CD4-positive, alpha-beta T cell treated with Interleukin-21 for 1 hour (primary cell): ENCODE measurements around the gene PPP2R3C.
"Not testable (repeated sequence)": the region's sequence is repeated elsewhere in the genome, so short reads cannot be mapped to it uniquely, and the experiment has no call there.

Experiments used
- DNase-seq: peaks from one replicate; pipeline ENCODE4 v3.0.0-alpha.2; 2020

PPP2R3C gene

GRCh38 chr14:35121887-35122695 is at the start of gene PPP2R3C, which contains the start of gene PRORP:
TSS of gene PPP2R3C (minus strand) at chr14:35121990. CDS start at chr14:35121959, 31 bp downstream.
TSS of gene PRORP (plus strand) at chr14:35122552. CDS start at chr14:35123246, 694 bp downstream.
- DNase-seq, result peak; percentile 94

DNA sequence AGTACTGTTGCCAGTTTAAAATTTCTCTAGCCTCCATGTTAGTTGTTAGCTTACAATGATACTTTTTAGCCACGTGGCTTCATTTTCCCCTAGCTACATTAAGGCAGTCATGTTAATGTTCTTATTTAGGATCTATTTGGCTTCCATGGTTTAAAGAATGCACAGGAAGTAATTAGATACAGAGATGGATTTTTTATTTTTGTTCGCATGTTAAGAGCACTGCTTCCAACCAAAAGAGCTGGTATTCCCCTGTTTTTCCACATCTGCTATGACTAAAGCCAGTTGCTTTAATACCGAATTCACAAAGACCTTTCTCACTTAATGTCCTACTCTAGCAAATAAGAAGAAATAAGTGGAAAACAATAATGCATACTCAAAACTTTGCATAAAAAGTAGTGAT is 45.7 kb upstream of the PPP2R3C start:
- DNase-seq, result no peak

- DNase-seq, result no peak
Observed at GRCh38 chr14:35164849-35165248, 43.1 kb upstream of the PPP2R3C start.

DNA sequence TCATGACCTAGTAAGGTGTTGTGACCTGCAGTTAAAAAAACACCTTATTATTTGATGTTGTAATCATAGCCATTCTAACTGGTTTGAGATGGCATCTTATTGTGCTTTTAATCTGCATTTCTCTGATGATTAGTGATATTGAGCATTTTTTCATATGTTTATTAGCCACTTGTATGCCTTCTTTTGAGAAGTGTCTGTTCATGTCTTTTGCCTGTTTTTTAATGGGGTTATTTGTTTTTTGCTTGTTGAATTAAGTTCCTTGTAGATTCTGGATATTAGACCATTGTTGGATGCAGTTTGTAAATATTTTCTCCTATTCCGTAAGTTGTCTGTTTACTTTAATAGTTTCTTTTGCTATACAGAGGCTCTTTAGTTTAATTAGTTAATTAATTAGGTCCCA is 41.6 kb upstream of the PPP2R3C start:
- DNase-seq, result no peak

GRCh38 chr14:35161231-35161630 is 39.4 kb upstream of the PPP2R3C start:
- DNase-seq, result peak; percentile 61

DNA sequence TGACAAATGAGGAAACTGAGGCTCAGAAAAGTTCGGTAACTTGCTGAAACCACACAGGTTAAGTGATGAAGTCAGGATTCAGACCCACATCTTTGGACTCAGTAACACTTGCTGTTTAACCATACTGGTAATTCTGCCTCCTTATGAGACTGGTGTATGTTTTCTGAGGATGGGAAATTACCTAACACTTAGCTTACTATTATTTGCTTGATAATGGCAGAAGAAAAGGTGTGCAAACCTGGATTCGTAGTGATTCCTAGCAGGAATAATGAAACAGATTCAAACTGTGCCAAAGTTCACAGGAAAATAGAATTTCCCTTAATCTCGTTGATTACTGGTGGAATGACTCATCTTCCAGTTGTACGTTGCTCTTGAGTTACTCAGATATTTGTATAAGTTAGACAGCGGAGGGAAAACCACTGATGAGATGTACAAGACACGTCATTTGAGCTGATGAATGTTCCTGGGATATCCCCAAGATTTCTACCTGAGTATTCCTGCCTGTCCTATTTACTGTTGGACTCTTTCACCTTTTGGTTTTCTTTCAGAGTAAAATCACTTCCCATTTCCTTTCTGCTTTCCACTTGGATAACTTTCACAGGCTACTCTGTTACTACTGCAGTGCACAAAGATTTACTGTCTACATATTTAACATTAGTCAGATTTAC is 38.1 kb upstream of the PPP2R3C start:
- DNase-seq, result no peak

GRCh38 chr14:35158951-35159653 is 37.3 kb upstream of the PPP2R3C start:
- DNase-seq, result no peak

DNA sequence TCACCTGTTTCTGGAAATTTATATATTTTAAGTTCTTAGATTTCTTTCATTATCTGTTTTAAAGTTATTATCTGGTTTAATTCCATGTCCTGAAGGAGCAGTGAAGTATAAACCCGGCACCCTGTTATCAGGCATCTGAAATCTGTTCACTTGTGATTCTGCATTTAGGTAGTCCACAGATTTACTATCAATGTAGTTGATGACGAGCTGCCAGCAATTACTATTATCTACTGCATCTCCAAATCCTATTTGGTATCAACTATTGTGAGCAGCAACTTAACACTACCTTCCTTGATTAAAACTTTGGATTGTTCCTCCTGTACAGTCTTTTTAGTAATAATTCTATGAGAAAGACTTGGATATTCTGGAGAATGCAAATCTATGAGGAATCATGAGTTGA is 36.7 kb upstream of the PPP2R3C start:
- DNase-seq, result no peak

DNA sequence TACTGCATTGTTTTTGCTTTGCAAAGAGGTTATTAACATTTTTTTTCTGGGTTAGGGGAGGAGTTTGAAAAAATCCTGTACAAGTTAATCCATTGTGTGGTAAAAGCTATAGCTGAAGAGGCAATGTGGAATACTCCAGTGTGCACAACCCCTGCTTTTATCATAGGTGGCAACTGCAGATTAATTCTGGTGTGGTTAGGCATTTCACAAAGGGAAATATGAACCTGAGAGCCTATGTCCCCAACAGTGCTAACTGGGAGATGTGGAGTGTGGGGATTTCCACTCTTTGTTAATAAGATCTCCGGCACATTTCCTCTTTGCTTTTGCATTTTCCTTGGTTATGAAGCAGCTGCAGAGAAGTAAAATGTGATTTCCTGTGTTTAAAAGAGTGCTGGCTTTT is 34.2 kb upstream of the PPP2R3C start:
- DNase-seq, result peak; percentile 36

DNA sequence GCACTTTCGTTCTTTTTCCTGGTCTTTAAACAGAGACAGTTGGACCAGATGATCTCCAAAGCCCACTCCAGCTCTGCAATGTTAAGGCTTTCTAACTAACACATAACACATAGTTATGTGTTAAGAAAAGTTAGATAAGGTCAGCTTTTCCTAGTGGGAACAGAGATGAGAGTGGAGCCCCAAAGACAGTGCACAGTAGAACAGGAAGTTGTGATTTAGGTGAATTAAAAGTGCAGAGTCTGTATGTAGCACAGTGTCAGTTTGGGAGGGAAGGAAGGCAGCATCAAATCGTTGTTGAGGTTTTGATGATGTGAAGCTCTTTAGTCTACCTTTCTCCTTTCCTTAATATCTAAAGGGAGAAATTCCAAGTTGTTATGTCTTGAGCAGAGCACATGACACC is 32.2 kb upstream of the PPP2R3C start:
- DNase-seq, result no peak

DNA sequence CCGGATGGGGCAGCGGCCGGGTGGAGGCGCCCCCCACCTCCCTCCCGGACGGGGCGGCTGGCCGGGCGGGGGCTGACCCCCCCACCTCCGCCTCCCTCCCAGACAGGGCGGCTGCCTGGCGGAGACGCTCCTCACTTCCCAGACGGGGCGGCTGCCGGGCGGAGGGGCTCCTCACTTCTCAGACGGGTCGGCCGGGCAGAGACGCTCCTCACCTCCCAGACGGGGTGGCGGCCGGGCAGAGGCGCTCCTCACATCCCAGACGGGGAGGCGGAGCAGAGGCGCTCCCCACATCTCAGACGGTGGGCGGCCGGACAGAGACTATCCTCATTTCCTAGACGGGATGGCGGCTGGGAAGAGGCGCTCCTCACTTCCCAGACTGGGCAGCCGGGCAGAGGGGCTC is 30.7 kb upstream of the PPP2R3C start:
- DNase-seq, result not testable (repeated sequence)

DNA sequence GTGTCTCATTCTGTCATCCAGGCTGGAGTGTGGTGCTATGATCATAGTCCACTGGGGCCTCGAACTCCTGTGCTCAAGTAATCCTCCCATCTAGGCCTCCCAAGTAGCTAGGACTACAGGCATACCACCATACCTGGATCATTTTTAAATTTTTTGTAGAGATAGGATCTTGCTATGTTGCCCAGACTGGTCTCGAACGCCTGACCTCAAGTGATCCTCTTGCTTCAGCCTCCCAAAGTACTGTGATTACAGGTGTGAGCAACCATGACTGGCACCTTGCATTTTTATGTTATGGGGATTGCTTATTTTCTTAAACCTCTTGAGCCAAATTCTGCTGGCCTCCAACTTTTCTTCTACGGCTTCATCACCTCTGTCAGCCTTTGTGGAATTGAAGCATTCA is 27.4 kb upstream of the PPP2R3C start:
- no peak for DNase-seq

DNA sequence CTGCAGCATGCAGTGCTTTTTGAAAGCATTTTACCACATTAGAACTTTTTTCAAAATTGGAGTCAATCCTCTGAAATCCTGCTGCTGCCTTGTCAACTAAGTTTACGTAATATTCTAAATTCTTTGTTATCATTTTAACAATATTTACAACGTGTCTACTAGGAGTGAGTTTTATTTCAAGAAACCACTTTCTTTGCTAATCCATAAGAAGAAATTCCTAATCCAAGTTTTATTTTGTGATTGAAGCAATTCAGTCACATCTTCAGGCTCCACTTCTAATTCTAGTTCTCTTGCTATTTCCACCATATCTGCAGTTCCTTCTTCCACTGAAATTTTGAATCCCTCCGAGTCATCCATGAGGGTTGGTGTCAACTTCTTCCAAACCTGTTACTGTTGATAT is 25.9 kb upstream of the PPP2R3C start:
- no peak for DNase-seq

GRCh38 chr14:35147186-35147585 is 25.4 kb upstream of the PPP2R3C start:
- no peak for DNase-seq

- DNase-seq, result no peak
Observed at GRCh38 chr14:35146711-35147149, 24.9 kb upstream of the PPP2R3C start.

- no peak for DNase-seq
Observed at GRCh38 chr14:35144029-35144428, 22.2 kb upstream of the PPP2R3C start.

DNA sequence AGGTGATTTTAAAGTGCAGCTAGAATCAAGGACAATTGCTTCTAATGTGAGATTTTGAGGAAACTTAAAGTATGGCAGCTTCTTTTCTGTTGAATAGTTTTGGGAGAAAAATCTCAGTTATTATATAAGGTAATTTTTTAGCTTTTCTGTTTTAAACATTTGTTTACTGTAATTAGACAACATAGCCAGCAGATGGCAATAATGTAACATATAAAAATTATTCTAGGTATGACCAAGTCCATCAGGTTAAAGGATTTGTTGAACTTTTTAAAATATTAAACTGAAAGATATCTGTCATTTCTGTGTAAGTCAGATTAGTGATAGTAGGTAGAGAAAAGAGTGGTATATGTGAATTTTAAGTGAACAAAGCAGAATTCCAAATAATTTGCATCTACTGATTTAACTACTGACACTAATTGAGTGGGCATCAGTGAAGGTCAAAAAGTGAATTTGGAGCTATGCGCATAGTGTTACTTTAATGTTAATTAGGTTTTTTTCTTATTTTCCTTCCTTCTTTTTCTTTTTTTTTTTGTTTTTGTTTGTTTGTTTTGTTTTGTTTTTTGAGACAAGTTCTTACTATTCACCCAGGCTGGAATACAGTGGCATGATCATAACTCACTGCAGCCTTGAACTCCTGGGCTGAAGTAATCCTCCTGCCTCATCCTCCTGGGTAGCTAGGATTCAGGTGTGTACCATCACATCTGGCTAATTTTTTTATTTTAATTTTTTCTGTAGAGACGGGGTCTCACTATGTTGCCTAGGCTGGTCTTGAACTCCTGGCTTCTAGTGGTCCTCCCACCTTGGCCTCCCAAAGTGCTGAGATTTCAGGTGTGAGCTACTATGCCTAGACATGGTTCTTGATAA is 19.2 kb upstream of the PPP2R3C start:
- no peak for DNase-seq

GRCh38 chr14:35138585-35138984 is 16.8 kb upstream of the PPP2R3C start:
- DNase-seq, result no peak

DNA sequence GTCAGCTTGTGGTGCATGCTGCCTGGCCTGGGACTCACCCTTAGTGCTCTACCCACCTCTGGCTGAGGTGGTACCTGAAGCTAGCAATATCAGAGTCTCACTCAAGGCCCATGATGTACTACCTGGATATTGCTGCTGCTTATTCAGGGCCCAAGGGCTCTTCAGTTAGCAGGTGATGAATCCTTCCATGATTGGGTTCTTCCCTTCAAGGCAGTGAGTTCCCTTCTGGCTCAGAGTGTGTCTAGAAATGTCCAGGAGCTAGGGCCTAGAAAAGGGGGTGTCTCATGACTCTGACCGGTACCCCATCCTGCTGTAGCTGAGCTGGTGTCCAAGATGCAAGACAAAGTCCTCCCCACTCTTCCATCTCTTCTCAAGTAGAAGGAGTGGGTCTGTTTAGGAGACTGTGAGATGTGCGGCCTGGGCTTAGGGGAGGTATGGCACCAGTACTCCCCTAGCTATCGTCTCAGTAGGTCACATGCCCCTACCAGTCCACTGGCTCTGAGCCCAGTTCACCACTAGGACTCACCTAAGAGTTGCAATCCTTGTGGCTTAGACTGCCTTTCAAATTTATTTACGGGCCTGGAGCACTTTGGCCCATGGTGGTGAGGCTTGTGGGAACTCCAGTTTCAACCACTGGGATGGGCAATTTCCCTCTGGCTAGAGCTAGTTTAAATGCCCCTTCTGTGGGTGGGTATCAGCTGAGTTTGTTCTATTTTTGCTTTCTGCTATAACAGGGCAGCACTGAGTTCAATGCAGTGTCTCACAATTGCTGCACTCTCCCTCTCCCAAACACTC is 12.7 kb upstream of the PPP2R3C start:
- no peak for DNase-seq

DNA sequence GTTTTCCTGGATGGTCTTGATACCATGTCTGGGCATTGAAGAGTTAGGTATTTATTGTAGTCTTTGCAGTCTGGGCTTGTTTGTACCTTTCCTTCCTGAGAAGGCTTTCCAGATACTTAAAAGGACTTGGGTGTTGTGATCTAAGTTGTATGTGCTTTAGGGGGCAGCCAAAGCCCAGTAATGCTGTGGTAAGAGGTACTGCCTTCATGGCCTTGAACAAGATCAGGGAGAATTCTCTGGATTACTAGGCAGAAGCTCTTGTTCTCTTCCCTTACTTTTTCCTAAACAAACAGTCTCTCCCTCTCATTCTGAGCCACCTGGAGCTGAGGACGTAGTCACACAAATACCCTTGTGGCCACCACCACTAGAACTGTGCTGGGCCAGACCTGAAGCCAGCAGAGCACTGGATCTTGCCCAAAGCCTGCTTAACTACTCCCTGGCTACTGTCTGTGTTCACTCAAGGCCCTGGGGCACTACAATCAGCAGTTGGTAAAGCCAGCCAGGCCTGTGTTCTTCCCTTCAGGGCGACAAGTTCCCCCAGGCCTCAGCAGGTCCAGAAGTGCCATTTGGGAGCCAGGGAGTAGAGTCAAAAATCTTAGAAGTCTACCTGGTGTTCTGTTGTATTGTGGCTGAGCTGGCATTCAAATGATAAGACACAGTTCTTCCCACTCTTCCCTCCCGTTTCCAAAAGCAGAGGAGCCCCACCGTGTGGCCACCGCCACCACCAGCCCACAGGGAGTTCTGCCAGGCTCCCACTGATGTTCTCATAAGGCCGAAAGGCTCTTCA is 11.9 kb upstream of the PPP2R3C start:
- no peak for DNase-seq

- no peak for DNase-seq
Observed at GRCh38 chr14:35124127-35124526, 2.3 kb upstream of the PPP2R3C start.
